HG02852 (cell line): ENCODE measurements around the gene CIDEB.

Experiments used
- ATAC-seq: cut with Tn5 transposase; IDR thresholded peaks from one replicate; pipeline ENCODE4 v1.9.1; 2021; ENCODE audit warnings: mild to moderate bottlenecking, moderate library complexity; ENCODE audit not compliant: unreplicated experiment

Gene CIDEB

GRCh38 chr14:24255931-24256711 lies 51.7 kb downstream of the CIDEB start:
- ATAC-seq: no peak

- no peak for ATAC-seq
These were observed 52.3 kb downstream of the CIDEB start for GRCh38 chr14:24255438-24255837.
